GM06990 (cell line): ENCODE results near the gene PRKCE.

ENCODE experiments used
- DNase-seq: peaks from one replicate; pipeline ENCODE4 v3.0.0-alpha.2; 2011; ENCODE audit not compliant: insufficient read length; ENCODE audit errors: extremely low read depth
- H3K27me3 ChIP-seq: replicated peaks from 2 replicates; pipeline ENCODE4 v1.6.0; 2011; ENCODE audit warnings: low read length; ENCODE audit not compliant: control insufficient read depth, insufficient read depth
- H3K36me3 ChIP-seq: 2 replicates; pipeline ENCODE4 v1.5.1; 2011; ENCODE audit warnings: low read length; ENCODE audit not compliant: control insufficient read depth, insufficient read depth
- H3K4me3 ChIP-seq: replicated peaks from 2 replicates; pipeline ENCODE4 v1.5.1; 2011; ENCODE audit warnings: low read depth, mild to moderate bottlenecking, control low read depth, low read length
- TF ChIP-seq, protein P1 (sequence below): IDR thresholded peaks from 2 replicates; pipeline ENCODE4 v1.5.1; 2011; ENCODE audit warnings: low read length, control low read depth, mild to moderate bottlenecking, inconsistent platforms; ENCODE audit not compliant: insufficient read depth, poor library complexity, severe bottlenecking

PRKCE gene

DNA sequence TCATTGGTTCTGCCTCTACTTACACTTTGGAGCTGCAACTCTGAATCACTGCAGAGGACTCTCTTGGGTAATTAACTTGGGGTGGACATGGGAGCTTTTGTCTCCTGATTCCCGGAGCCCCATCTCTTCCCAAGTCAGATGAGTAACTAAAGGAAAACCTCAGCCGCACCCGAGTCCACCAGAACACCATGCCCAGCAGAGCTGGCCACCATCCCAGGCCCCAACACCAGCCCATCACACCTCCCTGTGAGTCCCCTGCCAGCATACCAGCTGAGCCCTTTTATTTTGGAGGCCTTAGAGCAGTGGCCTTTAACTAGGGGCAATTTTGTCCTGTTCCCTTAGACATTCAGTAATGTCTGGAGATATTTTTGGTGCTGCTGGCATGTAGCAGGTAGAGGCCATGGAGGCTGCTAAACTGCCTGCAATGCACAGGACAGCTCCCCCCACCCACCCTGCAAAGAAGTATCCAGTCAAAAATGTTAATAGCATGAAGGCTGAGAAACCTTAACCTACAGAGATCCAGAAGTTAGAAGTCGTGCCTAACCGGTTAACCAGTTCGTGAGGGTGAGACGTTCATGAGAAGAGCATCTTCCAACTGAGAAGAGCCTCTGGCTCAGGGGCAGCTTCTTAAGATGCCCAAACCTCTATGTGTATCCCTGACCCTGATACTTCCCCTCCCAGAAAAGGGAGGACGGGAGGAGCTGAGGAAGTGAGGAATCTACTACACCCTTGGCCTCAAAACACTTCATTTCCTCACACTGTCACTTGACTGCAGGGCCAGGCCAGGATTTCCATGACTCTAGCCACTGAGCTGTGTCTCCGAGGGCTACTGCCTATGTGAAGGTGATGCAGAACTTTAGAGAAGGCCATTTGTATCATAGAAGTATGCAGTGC is 505.8 kb downstream of the PRKCE start:
- H3K27me3 ChIP-seq: no peaks in the 10 kb centered on the region
- no peak for DNase-seq
- TF ChIP-seq, protein P1, sequence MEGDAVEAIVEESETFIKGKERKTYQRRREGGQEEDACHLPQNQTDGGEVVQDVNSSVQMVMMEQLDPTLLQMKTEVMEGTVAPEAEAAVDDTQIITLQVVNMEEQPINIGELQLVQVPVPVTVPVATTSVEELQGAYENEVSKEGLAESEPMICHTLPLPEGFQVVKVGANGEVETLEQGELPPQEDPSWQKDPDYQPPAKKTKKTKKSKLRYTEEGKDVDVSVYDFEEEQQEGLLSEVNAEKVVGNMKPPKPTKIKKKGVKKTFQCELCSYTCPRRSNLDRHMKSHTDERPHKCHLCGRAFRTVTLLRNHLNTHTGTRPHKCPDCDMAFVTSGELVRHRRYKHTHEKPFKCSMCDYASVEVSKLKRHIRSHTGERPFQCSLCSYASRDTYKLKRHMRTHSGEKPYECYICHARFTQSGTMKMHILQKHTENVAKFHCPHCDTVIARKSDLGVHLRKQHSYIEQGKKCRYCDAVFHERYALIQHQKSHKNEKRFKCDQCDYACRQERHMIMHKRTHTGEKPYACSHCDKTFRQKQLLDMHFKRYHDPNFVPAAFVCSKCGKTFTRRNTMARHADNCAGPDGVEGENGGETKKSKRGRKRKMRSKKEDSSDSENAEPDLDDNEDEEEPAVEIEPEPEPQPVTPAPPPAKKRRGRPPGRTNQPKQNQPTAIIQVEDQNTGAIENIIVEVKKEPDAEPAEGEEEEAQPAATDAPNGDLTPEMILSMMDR: no peak
- no peak overlapping the region for H3K4me3 ChIP-seq
- H3K36me3 ChIP-seq: no peaks in the 10 kb centered on the region

DNA sequence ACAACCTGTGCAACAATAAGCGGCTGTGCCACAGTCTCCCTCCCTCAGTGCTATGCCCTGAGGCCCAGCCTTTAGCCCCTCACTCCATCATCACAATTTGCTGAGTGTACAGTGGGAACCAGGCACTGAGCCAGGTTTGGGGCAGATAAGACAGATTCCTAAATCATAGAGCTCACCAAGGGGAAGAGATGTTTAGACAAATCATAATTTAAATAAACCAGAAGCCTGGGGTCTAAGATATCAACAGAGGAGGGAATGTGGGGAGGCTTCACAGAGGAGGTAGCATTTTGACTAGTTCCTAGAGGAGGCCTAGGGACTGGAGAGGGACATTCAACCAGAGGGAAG is 506.5 kb downstream of the PRKCE start:
- DNase-seq: no peak
- no peaks in the 10 kb centered on the region for H3K36me3 ChIP-seq

DNA sequence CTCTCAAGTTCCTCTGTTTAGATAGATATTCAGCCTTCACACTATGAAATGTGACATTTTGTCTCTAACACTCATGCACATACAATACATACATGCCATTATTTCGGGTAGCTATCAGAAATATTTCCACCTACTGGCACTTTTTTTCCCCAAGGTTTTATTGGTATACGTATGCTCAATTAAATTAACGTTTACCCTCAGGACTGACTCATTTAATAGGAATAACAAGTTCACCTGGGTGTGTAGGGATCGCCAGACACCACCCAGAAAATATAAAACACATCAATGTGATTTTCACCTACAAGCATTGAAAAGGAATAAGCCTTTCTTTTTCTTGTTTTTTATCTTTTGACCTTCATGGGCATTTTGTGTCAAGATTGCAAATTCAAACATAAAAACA is 507.2 kb downstream of the PRKCE start:
- Histone ChIP-seq H3K36me3 (no peaks in the 10 kb centered on the region), H3K27me3 (no peaks in the 10 kb centered on the region), H3K4me3 (no peak overlapping the region)
- TF ChIP-seq, protein P1: no peak
- DNase-seq: no peak

More for the DNA sequence above, 506.5 kb downstream of the PRKCE start:
- no peak overlapping the region for H3K4me3 ChIP-seq
- no peaks in the 10 kb centered on the region for H3K27me3 ChIP-seq
- TF ChIP-seq, protein P1: no peak

DNA sequence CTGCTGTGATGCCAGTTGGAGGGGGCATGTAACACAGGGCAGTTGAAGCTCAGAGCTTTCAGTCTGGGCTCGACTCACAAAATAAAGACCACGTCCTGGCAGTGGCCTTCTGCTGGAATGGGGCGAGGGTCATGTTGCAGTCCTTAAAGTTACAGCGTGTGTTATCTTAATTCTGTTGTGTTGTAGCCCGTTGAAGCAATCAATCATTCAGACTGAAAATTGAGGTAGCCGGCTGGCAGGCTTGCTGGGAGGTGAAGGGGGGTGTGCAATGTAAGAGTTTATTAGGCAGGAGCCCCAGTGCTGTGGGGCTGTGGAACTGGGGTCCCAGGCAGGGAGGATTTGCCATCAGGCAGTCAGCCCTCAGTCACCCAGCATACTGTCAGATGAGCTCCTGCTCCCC is 508.9 kb downstream of the PRKCE start:
- Histone ChIP-seq H3K27me3 (no peaks in the 10 kb centered on the region), H3K36me3 (no peaks in the 10 kb centered on the region), H3K4me3 (no peak overlapping the region)
- no peak for DNase-seq
- TF ChIP-seq, protein P1: no peak

DNA sequence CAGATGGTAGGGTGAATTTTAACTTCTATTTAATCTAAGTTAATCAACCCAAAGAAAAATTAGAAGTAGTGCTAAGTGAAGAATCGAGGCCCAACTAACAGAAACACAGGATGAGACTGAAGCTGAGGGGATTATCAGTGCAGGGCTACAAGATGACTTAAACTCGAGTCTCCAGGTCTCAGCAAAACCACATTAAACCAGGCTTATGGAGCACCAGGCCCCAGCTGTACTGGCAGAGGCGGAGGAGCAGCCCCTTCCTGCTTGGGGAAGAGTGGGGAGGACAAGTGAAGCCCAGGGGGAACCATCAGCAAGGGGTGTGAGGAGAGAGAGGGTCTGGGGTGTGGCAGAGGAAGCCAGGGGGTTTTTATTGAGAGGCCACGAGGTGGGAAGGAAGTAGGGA is 509.8 kb downstream of the PRKCE start:
- no peak for DNase-seq
- Histone ChIP-seq H3K27me3 (no peaks in the 10 kb centered on the region), H3K36me3 (no peaks in the 10 kb centered on the region), H3K4me3 (no peak overlapping the region)
- TF ChIP-seq, protein P1: no peak

DNA sequence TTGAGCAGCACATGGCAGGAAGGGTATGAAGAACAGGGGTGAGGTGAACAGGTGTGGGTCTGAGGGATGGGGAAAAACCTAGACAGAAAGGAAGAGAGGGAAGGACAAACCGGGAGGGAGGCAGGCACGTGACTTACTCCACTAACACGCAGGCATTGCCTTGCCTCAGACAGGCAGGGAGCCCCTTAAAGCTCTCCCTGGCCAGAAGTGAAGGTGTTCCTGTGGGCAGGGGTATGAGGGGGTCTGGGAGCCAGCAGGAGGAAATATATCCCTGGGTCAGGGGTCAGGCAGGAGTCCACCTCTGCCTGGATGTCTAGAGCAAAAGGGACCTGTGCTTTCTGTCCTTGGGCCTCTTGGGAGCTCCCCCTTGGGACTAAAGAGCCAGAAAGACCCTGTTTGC is 510.4 kb downstream of the PRKCE start:
- TF ChIP-seq, protein P1: no peak
- Histone ChIP-seq H3K27me3 (no peaks in the 10 kb centered on the region), H3K36me3 (no peaks in the 10 kb centered on the region), H3K4me3 (no peak overlapping the region)
- no peak for DNase-seq
